Measurements from ENCODE around the gene PLCH1. TPM values are rescaled to one million over a fixed set of nuclear protein-coding genes. Genes with fewer than 3 reads are reported as not detected.

Gene PLCH1
- total and polyA plus RNA-seq, 2 of the 13 experiments (the other 11 are each of a cell fraction or from before 2014, with no cell fraction given), result 2.0 to 3.0 TPM

DNA sequence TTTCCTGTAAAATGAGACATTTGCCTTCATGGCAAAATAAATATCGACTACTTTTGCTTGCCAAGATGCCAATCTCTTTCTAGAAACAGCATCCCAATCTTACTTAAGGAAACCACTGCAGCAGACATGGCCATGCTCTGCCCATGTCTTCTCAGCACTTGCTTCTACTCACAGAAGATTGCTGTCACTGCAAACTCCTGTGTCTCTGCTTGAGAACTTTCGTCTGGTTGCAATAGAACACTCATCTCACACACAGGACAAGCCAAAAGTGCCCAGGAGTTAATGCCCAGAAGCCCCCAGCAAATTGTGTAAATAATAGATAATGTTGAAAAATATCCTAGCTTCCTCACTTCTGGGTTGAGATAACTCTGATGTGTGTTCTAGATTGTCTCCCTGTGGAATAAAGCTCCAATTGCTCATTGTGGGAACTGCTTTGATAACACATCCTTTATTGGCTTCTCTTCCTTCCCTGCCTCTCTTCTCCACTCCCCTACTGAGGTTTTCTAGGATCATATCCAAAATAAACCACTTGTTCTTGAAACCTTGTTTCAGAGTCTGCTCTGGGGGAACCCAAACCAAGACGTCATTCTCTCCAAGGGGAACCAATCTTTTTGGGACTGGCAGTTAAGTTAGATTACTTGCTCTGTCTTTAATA, 295.1 kb downstream of the PLCH1 start:
- Histone ChIP-seq H3K4me1 (ENCODE audit: insufficient read depth, low read length) (no peaks in the 10 kb centered on the region), H3K79me2 (ENCODE audit: insufficient read depth, low read length) (no peaks in the 10 kb centered on the region), H3K4me3 (replicated peaks in 1 of 3; ENCODE audit: insufficient read depth in 1 of 3, low read depth in 2 of 3, low read length in 3 of 3) (no peak overlapping the region), H3K4me2 (ENCODE audit: low read depth, low read length) (no peak overlapping the region), H3K9me3 (ENCODE audit: low read length) (no peaks in the 10 kb centered on the region), H3K27ac (ENCODE audit: extremely low read length, insufficient read depth, low read length) (no peak overlapping the region), H3K36me3 (replicated peaks in 1 of 2; ENCODE audit: control insufficient read depth in 1 of 2, insufficient read depth in 2 of 2, low read length in 2 of 2) (no peaks in the 10 kb centered on the region), H4K20me1 (ENCODE audit: insufficient read depth, low read length) (no peaks in the 10 kb centered on the region), H3K27me3 (ENCODE audit: control insufficient read depth in 1 of 2, insufficient read depth in 2 of 2, low read length in 2 of 2) (no peaks in the 10 kb centered on the region), H3K9ac (ENCODE audit: insufficient read depth, low read depth, low read length) (no peak overlapping the region), H2AFZ (ENCODE audit: low read length) (no peak overlapping the region)
- 26% methylated on average over 3 of the region's 3 CpGs for WGBS (ENCODE audit: low lambda C conversion rate)
- no peak for DNase-seq (ENCODE audit: low spot score)
- in situ Hi-C loops (cut with HindIII; ENCODE audit: extremely low pct_ligation_motif_present, low pct_unique_long_range_greater_than_20kb), result no loop called here
- POLR2A ChIA-PET, result no interaction called here
- no peak for ATAC-seq
- FAIRE-seq, result no peak
- intact Hi-C loops (cut with micrococcal nuclease; ENCODE audit: unreplicated experiment), result no loop called here
- CTCF ChIA-PET (ENCODE audit: low intra/inter-chr PET ratio, low total read pairs), result no interaction called here
- no TSS peak for BruUV-seq (replicated peaks)
- TF ChIP-seq, protein P1, sequence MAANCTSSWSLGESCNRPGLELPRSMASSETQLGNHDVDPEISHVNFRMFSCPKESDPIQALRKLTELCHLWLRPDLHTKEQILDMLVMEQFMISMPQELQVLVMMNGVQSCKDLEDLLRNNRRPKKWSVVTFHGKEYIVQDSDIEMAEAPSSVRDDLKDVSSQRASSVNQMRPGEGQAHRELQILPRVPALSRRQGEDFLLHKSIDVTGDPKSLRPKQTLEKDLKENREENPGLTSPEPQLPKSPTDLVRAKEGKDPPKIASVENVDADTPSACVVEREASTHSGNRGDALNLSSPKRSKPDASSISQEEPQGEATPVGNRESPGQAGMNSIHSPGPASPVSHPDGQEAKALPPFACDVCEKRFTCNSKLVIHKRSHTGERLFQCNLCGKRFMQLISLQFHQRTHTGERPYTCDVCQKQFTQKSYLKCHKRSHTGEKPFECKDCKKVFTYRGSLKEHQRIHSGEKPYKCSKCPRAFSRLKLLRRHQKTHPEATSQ (CRISPR knock-in tag; IDR thresholded peaks at IDR 0.05; ENCODE audit: borderline replicate concordance), result no peak
- no peak for TF ChIP-seq HMG20B (CRISPR knock-in tag; conservative IDR thresholded peaks at IDR 0.05)
- TF ChIP-seq NFKB2 (CRISPR knock-in tag; IDR thresholded peaks at IDR 0.05; ENCODE audit: borderline replicate concordance), result no peak
- TF ChIP-seq ZNF562 (CRISPR knock-in tag; IDR thresholded peaks at IDR 0.05; ENCODE audit: borderline replicate concordance), result no peak
- no peak for TF ChIP-seq ZNF543 (CRISPR knock-in tag; IDR thresholded peaks at IDR 0.05)
- TF ChIP-seq, protein P2, sequence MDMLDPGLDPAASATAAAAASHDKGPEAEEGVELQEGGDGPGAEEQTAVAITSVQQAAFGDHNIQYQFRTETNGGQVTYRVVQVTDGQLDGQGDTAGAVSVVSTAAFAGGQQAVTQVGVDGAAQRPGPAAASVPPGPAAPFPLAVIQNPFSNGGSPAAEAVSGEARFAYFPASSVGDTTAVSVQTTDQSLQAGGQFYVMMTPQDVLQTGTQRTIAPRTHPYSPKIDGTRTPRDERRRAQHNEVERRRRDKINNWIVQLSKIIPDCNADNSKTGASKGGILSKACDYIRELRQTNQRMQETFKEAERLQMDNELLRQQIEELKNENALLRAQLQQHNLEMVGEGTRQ (IDR thresholded peaks at IDR 0.05; ENCODE audit: low read depth, low read length), result no peak
- TF ChIP-seq, protein P2 (CRISPR knock-in tag; IDR thresholded peaks at IDR 0.05; ENCODE audit: borderline replicate concordance), result no peak
- TF ChIP-seq, protein P3, sequence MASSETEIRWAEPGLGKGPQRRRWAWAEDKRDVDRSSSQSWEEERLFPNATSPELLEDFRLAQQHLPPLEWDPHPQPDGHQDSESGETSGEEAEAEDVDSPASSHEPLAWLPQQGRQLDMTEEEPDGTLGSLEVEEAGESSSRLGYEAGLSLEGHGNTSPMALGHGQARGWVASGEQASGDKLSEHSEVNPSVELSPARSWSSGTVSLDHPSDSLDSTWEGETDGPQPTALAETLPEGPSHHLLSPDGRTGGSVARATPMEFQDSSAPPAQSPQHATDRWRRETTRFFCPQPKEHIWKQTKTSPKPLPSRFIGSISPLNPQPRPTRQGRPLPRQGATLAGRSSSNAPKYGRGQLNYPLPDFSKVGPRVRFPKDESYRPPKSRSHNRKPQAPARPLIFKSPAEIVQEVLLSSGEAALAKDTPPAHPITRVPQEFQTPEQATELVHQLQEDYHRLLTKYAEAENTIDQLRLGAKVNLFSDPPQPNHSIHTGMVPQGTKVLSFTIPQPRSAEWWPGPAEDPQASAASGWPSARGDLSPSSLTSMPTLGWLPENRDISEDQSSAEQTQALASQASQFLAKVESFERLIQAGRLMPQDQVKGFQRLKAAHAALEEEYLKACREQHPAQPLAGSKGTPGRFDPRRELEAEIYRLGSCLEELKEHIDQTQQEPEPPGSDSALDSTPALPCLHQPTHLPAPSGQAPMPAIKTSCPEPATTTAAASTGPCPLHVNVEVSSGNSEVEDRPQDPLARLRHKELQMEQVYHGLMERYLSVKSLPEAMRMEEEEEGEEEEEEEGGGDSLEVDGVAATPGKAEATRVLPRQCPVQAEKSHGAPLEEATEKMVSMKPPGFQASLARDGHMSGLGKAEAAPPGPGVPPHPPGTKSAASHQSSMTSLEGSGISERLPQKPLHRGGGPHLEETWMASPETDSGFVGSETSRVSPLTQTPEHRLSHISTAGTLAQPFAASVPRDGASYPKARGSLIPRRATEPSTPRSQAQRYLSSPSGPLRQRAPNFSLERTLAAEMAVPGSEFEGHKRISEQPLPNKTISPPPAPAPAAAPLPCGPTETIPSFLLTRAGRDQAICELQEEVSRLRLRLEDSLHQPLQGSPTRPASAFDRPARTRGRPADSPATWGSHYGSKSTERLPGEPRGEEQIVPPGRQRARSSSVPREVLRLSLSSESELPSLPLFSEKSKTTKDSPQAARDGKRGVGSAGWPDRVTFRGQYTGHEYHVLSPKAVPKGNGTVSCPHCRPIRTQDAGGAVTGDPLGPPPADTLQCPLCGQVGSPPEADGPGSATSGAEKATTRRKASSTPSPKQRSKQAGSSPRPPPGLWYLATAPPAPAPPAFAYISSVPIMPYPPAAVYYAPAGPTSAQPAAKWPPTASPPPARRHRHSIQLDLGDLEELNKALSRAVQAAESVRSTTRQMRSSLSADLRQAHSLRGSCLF (CRISPR knock-in tag; IDR thresholded peaks at IDR 0.05; ENCODE audit: borderline replicate concordance), result no peak
- no peak for TF ChIP-seq SRY (CRISPR knock-in tag; IDR thresholded peaks at IDR 0.05)
- no peak for TF ChIP-seq HDAC2 (CRISPR knock-in tag; IDR thresholded peaks at IDR 0.05)
- TF ChIP-seq KLF16 (CRISPR knock-in tag; IDR thresholded peaks at IDR 0.05), result no peak

All from HepG2 (cell line).